Tibial artery (tissue), 4 donors: ENCODE data around the gene PLA2R1.

Source experiments
- DNase-seq, 2 donors: peaks; one replicate each; pipeline ENCODE4 v3.0.0-alpha.2; 2019
- H3K27ac ChIP-seq, 2 donors: fragments of 200-600 bp; sonication (generic) in 1 of 2; 1 replicate in 1 of 2; 2 replicates in 1 of 2; pipeline ENCODE4 v1.5.1; 2018 to 2019; ENCODE audit warnings: mild to moderate bottlenecking in 1 of 2
- H3K27me3 ChIP-seq, 2 donors: fragments of 200-600 bp; sonication (generic) in 1 of 2; one replicate each; pipeline versions ENCODE4 v1.5.1 to v1.6.0; 2016 to 2019
- H3K36me3 ChIP-seq, 3 donors: fragments of 200-600 bp; sonication (generic) in 2 of 3; one replicate each; pipeline ENCODE4 v1.5.1; 2016 to 2019; ENCODE audit warnings: mild to moderate bottlenecking in 2 of 3
- H3K4me1 ChIP-seq, 4 donors: fragments of 200-600 bp; sonication (generic) in 2 of 4; 1 replicate in 3 of 4; 2 replicates in 1 of 4; pipeline ENCODE4 v1.5.1; 2016 to 2019
- H3K4me3 ChIP-seq, 2 donors: fragments of 200-600 bp; sonication (generic) in 1 of 2; 1 replicate in 1 of 2; 2 replicates in 1 of 2; pipeline ENCODE4 v1.5.1; 2018 to 2019; ENCODE audit warnings: mild to moderate bottlenecking in 2 of 2
- H3K9me3 ChIP-seq, 3 donors: fragments of 200-600 bp; sonication (generic) in 1 of 3; one replicate each; pipeline ENCODE4 v1.5.1; 2016 to 2019
- intact Hi-C: fragments of 100-400 bp; cut with DNase I; formaldehyde crosslinking; loops from one replicate; pipeline ENCODE4 v1.15.0; 2023; ENCODE audit warnings: low total_unique reads
- TF ChIP-seq, protein P1 (sequence below), 2 experiments: fragments of 200-600 bp in 1 of 2; fragments of 450-650 bp in 1 of 2; IDR thresholded peaks; one replicate each; pipeline ENCODE4 v1.5.1; 2017 to 2019; ENCODE audit warnings: antibody characterized with exemption in 2 of 2, mild to moderate bottlenecking in 1 of 2, moderate library complexity in 1 of 2

PLA2R1 gene

DNA sequence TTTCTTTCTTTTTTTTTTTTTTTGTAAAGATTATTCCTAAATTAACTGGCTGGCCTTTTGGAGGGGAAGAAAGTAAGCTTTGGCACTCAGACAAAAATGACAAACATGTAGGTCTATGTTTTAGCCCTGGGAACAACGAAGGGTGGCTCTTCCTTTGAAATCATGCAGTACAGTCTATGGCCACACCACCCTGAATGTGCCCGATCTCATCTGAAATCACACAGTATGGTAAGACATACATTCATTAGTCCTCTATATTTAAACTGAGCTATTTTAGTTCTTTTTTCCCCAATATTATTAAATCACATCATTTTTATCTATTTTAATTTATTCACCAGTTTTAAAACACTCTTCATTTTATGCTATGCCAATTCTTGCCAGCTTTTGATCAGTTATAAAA lies 48.2 kb downstream of the PLA2R1 start:
- intact Hi-C loops, result no loop called here
- H3K27me3 ChIP-seq, result no peaks in the 10 kb centered on the region
- no peak overlapping the region for H3K4me3 ChIP-seq
- TF ChIP-seq, protein P1, sequence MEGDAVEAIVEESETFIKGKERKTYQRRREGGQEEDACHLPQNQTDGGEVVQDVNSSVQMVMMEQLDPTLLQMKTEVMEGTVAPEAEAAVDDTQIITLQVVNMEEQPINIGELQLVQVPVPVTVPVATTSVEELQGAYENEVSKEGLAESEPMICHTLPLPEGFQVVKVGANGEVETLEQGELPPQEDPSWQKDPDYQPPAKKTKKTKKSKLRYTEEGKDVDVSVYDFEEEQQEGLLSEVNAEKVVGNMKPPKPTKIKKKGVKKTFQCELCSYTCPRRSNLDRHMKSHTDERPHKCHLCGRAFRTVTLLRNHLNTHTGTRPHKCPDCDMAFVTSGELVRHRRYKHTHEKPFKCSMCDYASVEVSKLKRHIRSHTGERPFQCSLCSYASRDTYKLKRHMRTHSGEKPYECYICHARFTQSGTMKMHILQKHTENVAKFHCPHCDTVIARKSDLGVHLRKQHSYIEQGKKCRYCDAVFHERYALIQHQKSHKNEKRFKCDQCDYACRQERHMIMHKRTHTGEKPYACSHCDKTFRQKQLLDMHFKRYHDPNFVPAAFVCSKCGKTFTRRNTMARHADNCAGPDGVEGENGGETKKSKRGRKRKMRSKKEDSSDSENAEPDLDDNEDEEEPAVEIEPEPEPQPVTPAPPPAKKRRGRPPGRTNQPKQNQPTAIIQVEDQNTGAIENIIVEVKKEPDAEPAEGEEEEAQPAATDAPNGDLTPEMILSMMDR (IDR thresholded peaks at IDR 0.05), result no peak
- peaks cover 33 to 64% (median 50%) of the 10 kb centered on the region in 3 donors for H3K36me3 ChIP-seq
- no peak overlapping the region for H3K27ac ChIP-seq
- DNase-seq, result no peak
- H3K4me1 ChIP-seq, result peaks cover 0 to 13% (median 0%) of the 10 kb centered on the region in 4 donors
- no peaks in the 10 kb centered on the region for H3K9me3 ChIP-seq

DNA sequence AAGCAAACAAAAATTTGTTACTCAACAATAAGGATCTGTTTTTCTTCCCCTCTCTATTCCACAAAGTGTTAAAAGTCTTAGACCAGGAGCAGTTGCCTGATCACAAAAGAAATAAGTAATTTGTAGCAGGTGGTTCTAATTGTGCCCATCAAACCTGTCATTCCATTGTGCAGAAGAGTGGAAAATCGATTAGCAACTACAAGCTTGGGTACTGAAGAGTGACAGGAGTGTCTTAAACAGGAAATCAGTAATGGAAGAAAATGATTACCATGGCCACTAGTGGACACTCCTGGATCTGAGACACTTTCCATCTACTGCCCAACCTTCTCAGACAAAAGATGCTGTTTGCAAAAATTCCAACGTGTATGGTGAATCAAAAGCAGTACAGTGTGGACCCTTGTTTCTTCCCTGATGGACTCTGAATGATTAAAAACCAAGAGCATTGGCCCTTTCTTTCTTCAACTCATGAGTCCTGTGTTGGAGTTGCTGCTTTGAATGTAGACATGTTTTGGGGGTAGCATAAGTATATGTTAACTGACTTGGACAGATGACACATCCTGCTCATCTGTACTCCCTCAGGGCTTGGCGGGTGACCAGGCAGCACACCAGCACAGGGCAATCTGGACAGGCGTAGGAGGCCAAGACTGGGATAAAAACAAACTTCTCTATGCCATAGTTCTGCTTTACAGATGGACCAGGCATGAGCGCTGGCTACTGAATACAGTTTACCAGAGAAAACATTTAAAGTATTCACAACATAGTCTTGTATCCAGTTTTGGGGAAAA lies 51.9 kb downstream of the PLA2R1 start:
- no peaks in the 10 kb centered on the region for H3K9me3 ChIP-seq
- DNase-seq, result no peak
- H3K27ac ChIP-seq, result no peak overlapping the region
- no peaks in the 10 kb centered on the region for H3K27me3 ChIP-seq
- peaks cover 27 to 49% (median 44%) of the 10 kb centered on the region in 3 donors for H3K36me3 ChIP-seq
- TF ChIP-seq, protein P1 (IDR thresholded peaks at IDR 0.05), result no peak
- H3K4me3 ChIP-seq, result no peak overlapping the region
- peaks cover 0 to 30% (median 4%) of the 10 kb centered on the region in 4 donors for H3K4me1 ChIP-seq
- intact Hi-C loops, result no loop called here

DNA sequence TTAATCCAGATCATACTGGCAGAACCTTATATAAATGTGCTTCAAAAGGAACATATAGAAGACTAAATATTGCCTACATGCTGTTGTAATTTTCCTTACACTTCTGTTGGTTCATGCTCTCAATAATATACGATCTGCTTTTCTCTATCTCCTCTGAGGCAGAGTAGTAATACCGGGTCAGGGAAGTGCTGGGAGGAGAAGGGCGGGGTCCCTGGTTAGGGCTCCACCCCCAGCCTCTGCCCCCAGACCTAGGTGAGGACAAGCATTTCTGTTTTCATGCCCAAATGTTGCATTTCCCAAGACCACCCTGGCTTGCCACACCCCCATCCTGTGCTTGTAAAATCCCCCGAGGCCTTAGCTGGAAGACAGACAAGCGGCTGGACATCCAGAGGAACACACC lies 55.3 kb downstream of the PLA2R1 start:
- TF ChIP-seq, protein P1 (IDR thresholded peaks at IDR 0.05), result no peak
- H3K27me3 ChIP-seq, result no peaks in the 10 kb centered on the region
- H3K27ac ChIP-seq, result peak overlapping the region in 1 of 2 donors; percentile 26
- peaks cover 34 to 59% (median 54%) of the 10 kb centered on the region in 3 donors for H3K36me3 ChIP-seq
- no peak for DNase-seq
- no peak overlapping the region for H3K4me3 ChIP-seq
- no peaks in the 10 kb centered on the region for H3K9me3 ChIP-seq
- peaks cover 0 to 17% (median 4%) of the 10 kb centered on the region in 4 donors for H3K4me1 ChIP-seq
- intact Hi-C loops, result no loop called here

GRCh38 chr2:160006475-160006874 lies 55.9 kb downstream of the PLA2R1 start:
- Histone ChIP-seq H3K4me3 (no peak overlapping the region), H3K27ac (peak overlapping the region in 1 of 2 donors; percentile 26), H3K36me3 (peaks cover 28 to 53% (median 48%) of the 10 kb centered on the region in 3 donors), H3K9me3 (no peaks in the 10 kb centered on the region), H3K4me1 (peaks cover 0 to 17% (median 4%) of the 10 kb centered on the region in 4 donors), H3K27me3 (no peaks in the 10 kb centered on the region)
- TF ChIP-seq, protein P1 (IDR thresholded peaks at IDR 0.05), result no peak
- intact Hi-C loops, result no loop called here
- DNase-seq, result no peak

DNA sequence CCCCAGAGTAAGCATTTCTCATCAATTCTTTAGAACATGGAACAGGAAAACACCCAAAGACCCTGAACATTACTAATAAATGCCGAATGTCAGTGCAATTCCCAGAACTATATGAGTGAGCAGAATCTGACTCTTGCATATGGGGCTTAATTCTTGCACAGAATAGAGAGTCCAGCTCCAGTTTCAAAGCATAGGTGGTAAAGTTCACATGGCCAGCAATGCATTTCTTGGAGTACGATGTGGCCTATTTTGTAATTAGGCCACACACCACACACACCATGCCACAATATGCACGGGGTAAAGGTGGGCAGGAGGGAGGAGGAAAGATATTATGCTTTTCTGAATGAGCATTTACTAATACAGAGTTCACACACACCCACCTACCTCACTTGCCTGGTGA lies 56.5 kb downstream of the PLA2R1 start:
- Histone ChIP-seq H3K4me1 (peaks cover 0 to 17% (median 4%) of the 10 kb centered on the region in 4 donors), H3K27me3 (no peaks in the 10 kb centered on the region), H3K27ac (no peak overlapping the region), H3K4me3 (no peak overlapping the region), H3K9me3 (no peaks in the 10 kb centered on the region), H3K36me3 (peaks cover 27 to 47% (median 45%) of the 10 kb centered on the region in 3 donors)
- TF ChIP-seq, protein P1 (IDR thresholded peaks at IDR 0.05), result no peak
- no peak for DNase-seq
- intact Hi-C loops, result no loop called here
